NCI-H2196 treated with DMSO at 0.1 percent for 48 hours (cell line): ENCODE data around the gene MIEN1.
"Not testable (repeated sequence)": the region's sequence is repeated elsewhere in the genome, so short reads cannot be mapped to it uniquely, and the experiment has no call there.

ENCODE experiments used
- DNase-seq: peaks from one replicate; lab custom pipeline; 2025; ENCODE audit not compliant: unreplicated experiment; lab: John Stamatoyannopoulos, UW

MIEN1 gene, protein sequence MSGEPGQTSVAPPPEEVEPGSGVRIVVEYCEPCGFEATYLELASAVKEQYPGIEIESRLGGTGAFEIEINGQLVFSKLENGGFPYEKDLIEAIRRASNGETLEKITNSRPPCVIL

DNA sequence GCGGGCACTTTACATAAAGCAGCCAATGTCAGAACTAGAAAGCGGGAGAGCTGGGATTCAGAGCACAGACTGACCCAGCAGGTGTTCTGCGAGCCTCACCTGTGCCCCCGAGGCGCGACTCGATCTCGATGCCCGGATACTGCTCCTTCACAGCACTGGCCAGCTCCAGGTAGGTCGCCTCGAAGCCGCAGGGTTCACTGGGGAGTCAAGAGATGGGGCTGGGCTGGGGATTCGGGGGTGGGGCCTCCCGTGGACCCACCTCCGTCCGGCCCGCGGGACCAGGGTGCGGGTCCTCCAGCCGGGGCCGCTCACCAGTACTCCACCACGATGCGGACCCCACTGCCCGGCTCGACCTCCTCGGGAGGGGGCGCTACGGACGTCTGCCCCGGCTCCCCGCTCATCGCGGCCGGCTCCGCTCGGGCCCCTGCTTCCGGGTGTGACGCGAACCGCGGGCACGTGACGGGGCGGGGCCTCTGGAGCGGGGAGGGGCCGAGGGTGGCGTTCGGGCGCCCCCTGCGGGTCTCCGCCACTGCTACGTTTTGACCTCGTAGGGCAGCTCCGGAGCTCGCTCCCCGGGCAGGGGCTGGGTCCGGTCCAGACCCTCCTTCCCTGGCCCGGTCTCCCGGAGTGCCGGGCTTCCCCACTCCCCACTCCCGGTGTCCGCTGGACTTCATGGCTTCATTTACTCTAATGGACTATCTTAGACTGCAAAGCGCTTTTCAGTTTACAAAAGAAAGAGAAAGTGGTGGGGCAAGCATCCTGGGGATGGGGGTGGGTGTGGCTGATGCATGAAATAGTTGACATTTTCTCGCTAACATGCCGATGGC lies at the start of gene MIEN1:
Gene MIEN1 (minus strand): TSS at position 438 of the 827 bp plus-strand sequence. CDS start 37 bp downstream, at position 401.
- DNase-seq = peak; percentile 49

- no peak for DNase-seq
These were observed 47.4 kb upstream of the MIEN1 start for GRCh38 chr17:39777534-39778365.

DNA sequence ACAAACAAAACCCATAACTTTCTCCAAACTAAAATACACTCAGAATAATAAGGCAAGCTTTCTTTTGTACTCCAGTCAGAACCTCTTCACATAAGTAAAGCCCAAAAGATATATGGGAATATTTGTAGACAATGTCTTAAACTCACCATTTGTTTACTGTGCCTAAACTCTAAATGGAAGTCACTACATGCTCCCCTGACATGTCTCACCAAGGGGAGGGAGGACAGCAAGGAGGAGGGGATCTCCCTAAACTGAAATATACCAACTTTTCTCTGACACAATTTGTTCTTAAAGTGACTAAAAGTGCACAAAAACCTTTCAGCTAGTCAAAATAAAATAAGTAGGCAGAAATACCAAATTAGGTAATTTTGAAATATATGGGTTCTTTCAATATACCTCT lies 45.9 kb upstream of the MIEN1 start:
- no peak for DNase-seq

DNA sequence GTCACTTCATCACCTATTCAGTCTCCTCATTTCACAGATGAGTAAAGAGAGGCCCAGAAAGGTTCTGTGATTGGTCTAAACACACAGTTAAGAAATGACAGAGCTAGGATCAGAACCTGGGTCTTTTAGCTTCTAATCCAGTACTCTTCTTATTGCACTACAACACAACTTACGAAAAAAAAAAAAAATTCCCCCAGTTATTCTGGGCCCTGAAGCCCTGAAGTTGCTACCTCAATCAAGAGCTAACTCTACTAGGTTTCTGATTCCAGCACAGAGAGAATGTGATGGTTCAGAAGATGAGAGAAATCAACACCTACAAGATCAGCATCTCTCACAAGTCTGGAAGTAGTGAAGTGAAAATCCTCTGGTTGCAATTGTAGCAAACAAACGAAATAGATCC lies 44.7 kb upstream of the MIEN1 start:
- no peak for DNase-seq

GRCh38 chr17:39774047-39774446 lies 43.7 kb upstream of the MIEN1 start:
- no peak for DNase-seq

- DNase-seq = no peak
These were observed 42.9 kb upstream of the MIEN1 start for GRCh38 chr17:39772987-39773934.

DNA sequence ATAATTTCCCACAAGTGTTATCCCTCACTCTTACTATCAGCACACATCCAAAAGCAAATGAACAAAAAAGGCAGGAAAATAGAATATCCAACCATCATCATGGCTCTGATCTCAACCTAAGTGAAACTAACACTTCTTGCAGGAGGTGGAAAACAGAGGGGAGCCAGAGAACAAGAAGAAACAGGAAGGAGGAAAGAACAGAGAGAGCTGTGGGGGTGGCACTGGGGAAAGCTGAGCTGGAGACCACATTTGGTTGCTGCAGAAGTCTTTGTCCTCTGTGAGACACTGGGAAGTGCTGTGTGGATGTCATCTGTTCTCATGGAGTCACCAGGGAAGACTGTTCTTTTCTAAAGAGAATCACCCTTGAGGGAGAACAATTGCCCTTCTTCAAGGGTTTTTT lies 42.1 kb upstream of the MIEN1 start:
- no peak for DNase-seq

GRCh38 chr17:39769974-39770587 lies 39.7 kb upstream of the MIEN1 start:
- DNase-seq = peak; percentile 74

DNA sequence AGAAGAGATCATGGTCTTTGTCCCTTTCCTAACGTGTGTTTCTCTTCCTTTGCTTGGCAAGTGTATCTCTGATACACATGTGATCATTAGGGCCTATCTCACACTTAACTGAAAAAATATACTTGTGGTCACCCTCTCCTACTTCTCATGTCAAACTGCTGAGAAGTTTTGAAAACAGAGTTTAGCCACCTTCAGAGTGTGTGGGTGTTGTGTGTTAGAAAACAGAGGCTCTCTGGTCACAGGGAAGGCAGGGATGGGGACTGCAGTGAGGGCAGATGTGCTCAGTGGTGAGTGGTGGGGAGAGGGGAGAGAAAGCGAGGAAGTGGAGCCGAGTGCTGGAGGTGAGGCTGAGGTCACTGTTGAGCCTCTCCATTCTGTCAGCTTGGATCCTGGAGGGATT lies 36.8 kb upstream of the MIEN1 start:
- no peak for DNase-seq

DNA sequence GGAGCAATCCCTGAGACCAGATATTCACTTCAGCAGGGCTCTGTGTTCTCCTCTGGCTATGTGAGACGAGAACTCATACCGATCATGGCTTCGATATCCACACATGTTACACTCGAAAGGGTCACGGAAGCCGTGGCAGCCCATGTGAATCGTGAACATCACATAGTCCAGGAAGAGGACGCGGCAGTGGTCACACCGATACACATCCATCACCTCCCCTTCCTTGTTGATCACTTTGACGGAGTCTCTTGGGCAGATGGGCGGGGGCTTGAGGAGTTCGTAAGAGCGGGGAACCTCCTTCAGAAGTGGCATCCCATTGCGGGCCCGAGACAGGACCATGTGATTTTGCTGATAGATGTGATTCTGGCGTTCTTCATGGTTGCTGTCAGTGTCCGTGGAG lies 35.4 kb upstream of the MIEN1 start:
- DNase-seq = no peak

DNA sequence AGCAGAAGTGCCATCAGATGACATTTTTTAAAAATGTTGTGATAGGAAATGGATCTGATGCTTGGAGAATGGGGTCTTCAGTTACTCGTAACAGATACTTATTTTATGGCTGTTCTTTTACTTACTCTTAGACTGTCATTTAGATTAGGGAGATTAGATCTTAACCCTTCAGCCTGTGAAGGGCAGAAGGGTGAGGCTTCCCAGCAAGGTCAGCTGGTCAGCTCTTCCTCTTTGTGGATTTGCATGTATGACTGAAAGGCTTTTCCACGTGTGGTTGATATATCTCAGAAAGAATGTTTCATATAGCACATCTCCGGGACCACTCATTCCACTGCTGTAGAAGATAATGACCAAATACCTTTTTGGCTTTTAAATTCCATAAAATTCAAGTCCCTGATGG lies 34.8 kb upstream of the MIEN1 start:
- DNase-seq = no peak

DNA sequence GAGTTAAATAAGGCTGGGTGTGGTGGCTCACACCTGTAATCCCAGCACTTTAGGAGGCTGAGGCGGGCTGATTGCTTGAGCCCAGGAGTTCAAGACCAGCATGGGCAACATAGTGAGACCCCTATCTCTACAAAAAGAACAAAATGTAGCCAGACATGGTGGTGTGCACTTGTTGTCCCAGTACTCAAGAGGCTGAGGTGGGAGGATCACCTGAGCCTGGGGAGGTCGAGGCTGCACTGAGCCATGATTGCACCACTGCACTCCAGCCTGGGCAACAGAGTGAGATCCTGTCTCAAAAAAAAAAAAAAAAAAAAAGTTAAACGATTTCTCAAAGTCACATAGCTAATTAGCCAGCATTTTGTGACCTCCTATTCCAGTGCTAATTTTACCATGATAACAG lies 33.8 kb upstream of the MIEN1 start:
- not testable (repeated sequence) for DNase-seq

DNA sequence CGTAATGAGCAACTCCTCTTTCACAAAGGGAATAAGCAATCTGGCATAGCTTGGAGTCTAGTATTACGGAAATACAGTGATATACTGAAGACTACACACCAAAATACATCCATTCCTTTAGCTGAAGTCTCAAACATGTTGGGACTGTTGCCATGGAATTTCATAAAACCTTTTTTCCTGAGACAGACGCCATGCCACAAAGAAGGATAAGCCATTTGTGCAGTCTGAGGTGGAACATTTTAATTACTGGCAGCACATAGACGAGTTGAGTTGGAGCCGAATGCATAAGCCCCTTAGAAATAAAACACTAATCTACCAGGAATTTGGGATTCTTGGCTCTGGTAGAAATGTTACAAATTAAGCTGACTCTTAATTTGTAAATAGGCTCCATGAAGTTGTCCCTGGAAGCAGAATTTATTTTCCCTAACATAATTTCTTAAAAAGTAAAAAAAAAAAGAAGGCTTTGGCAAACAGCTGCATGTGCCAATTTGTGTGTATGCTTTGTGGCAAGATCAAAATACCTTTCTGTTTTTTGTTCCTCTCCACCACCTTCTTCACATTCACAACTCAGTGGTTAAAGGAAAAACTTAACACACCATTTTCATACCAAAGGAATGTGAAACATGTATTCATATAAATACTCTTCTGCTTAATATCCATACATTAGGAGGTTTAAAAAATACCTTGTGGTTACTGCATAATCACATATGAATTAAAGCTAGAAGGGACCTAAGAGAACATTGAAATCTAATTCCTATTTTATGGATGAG lies 32.9 kb upstream of the MIEN1 start:
- no peak for DNase-seq

GRCh38 chr17:39761861-39762496 lies 31.6 kb upstream of the MIEN1 start:
- no peak for DNase-seq

- DNase-seq = no peak
These were observed 28.9 kb upstream of the MIEN1 start for GRCh38 chr17:39759204-39759603.

DNA sequence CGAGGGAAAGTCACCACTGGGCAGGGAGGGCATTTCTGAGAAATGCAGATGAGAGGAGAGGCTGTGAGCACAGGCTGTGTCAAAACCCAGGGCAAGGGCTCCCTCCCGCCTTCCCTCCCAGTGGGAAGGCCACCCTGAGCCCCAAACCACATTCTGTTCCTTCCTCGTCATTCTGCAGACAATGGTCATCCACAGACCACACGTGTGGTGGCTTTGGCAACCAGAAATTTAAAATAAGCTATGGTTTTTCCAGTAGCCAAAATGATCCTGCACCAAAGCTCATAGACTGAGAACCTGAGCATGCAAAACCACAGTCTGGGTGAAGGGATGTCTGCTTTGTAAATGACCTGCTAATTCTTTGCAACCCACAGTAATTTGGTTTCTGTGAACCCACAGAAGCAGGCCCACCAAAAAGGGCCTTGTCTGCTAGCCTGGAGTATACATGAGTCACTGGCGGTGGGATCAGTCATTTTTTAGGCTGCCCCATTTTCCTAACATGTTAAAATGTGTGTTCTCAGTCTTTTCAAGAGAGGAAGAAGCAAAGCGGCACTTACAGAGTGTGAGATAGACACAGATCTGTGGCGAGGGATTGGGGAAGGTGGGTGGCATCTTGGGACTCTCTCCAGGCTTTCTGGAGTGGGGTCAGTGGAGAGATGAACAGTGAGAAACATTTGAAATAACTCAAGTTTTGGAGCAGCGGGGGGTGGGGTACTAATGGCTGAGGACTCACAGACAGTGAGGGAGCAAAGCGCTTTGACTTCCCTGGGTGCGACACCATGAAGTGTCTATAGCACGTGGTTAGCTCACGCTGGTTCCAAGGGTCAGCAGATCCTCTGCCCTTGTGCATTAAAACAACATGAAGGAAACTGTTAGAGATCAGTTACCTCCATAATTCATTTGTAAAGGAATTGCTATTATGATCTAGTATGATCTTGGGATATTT lies 27.9 kb upstream of the MIEN1 start:
- DNase-seq = no peak

DNA sequence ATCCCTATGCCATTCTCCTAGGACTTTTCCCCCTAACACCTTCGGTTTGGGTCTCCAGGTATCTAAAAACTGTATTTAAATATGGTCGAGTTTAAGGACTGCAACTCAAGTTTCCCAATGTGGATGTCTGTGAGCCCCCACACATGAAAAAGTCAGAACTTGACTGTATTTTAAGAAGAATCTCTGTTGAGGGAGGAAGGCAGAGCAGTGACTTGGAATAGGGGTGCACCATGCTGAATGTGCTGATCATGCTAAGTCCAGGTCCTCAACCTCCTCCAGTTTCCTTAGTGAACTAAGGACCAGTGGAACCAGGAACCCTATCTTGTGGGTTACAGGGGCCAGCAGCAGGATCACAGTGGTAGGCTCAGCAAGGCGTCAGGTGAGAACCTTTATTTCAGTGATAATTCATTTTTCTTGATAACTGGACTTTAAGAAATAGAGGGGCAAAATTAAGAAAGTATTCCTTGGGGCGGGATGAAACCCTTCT lies 26.9 kb upstream of the MIEN1 start:
- no peak for DNase-seq
